Measurements from ENCODE around the gene TJAP1.

DNA sequence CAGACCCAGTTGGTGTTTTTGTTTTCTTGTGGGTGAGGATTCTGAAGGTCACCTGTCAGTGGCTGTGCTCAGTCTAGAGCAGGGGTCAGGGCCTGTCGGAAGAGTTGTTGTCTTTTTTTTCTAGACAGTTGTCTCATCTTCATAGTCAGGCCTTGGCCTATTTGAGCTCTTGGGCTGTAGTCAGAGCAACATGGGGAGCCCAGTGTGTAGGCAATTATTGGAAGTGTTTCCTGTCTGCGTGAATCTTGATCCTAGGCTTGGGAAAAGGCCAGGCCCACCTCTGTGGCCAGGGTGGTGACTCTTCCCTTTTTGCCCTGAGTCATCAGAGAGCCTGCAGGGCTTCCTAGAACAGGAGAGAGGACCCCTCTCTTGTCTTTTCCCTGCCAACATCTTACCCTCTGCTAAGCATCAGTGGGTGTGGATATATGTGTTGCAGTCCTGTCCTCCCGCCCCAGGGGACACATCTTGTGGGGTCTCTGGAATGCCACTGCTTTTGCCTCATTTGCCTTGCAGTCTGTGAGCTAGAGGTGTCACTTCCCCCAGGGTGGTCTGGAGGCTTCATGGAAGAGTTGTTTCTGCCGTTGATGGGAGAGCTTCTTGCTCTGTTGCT is 11.4 kb downstream of the TJAP1 start:
- TF ChIP-seq GATA3 (IDR thresholded peaks at IDR 0.05; ENCODE audit: low read depth, low read length), result no peak
- TF ChIP-seq GATA2 (IDR thresholded peaks at IDR 0.05; ENCODE audit: low read depth, low read length), result no peak
